HG02870 (cell line): ENCODE measurements around the gene COL1A1.

Experiments used
- ATAC-seq: cut with Tn5 transposase; IDR thresholded peaks from one replicate; pipeline ENCODE4 v1.9.1; 2021; ENCODE audit warnings: mild to moderate bottlenecking, moderate library complexity; ENCODE audit not compliant: unreplicated experiment

The COL1A1 gene

DNA sequence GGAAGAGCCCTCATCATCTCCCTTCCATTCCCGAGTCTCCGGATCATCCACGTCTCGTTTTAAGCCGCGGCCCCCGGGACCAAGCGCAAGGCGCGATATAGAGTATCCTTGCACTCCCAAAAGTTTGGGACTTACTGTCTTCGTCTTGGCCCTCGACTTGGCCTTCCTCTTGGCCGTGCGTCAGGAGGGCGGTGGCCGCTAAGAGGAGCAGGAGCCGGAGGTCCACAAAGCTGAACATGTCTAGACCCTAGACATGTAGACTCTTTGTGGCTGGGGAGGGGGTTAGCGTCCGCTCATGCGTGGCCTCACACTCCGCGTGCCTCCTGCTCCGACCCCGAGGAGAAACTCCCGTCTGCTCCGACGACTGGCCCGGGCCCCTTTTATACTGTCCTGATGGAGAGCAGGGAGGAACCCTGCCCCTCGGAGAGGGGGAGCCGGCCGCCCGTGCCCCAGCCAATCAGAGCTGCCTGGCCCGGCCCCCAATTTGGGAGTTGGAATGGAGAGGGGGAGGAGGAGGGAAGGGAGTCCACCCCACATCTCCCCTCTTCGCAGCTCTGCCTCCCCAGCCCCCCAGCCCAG, at the start of gene COL1A1:
COL1A1 (minus strand) TSS at position 356 of the 579 bp plus-strand sequence; CDS start at position 238, 118 bp downstream.
- ATAC-seq: no peak

DNA sequence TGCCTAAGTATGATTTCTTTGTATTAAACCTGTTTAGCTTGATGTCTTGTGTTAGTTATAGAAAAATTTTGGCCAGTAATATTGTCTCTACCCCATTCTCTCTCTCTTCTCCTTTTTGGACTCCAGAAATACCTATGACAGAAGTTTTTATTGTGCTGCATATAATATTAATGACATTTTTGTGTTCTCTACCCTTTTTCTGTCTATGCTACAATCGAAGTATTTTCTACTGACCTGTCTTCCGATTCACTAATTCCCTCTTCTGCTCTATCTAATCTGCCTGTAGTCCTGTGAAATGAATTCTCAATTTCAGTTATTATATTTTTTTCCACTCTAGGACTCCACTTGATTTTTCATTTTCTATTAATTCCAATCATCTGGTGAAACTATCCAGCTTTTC, 46.8 kb upstream of the COL1A1 start:
- no peak for ATAC-seq

DNA sequence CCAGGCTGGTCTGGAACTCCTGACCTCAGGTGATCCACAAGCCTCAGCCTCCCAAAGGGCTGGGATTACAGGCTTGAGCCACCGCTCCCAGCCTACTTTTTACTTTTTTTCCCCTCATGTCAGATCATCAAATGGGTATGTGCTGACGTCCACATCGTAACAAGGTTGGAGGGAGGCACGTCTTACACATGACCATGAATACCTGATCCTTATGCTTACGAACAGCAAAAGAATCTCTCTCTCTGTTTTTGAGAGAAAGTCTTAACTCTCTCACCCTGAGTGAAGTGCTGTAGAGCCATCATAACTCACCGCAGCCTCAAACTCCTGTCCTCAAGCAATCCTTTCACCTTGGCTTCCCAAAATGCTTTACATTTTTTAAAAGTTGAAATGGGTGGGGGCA, 43.3 kb upstream of the COL1A1 start:
- ATAC-seq: no peak

DNA sequence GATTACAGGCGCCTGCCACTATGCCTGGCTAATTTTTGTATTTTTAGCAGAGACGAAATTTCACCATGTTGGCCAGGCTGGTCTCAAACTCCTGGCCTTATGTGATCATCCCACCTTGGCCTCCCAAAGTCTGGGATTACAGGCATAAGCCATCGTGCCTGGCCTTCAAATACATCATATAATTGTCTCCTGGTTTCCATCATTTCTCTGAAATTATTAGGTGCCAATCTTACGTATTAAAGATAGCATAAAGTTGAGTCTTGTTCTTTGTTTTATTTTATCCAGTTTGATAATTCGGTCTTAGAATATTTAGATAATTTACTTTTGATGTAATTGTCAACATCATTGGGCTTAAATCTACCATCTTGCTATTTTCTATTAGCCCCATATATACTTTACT, 40.0 kb upstream of the COL1A1 start:
- no peak for ATAC-seq

DNA sequence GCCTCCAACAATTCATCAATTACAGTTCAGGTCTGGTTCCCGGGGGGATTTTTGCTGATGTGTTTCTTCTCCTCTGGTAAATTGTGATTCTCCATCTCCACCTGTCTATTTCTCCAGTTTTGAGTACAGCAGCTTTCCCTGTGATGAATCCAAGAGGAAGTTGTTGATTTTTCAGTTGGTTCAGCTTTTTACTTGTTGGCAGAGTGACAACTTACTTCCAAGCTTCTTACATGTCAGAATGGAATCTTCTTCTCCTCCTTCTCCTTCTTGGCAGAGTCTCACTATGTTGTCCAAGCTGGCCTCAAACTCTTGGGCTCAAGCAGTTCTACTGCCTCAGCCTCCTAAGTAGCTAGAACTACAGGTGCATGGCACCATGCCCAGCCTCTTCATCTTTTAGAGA, 39.4 kb upstream of the COL1A1 start:
- no peak for ATAC-seq

DNA sequence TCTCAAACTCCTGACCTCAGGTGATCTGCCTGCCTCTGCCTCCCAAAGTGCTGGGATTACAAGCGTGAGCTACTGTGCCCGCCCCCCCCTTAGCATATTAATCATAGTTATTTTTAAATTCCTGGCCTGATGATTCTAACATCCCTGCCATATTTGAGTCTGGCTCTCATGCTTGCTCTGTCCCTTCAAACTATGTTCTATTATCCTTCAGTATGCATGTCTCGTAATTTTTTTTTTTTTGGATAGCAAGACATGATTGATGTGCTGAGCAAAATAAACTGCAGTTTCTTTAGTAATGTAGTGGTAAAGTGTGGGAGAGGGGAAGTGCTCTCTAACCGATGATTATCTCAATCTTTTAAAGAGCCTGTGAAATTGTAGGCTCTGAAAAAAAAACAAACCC, 38.5 kb upstream of the COL1A1 start:
- ATAC-seq: no peak

DNA sequence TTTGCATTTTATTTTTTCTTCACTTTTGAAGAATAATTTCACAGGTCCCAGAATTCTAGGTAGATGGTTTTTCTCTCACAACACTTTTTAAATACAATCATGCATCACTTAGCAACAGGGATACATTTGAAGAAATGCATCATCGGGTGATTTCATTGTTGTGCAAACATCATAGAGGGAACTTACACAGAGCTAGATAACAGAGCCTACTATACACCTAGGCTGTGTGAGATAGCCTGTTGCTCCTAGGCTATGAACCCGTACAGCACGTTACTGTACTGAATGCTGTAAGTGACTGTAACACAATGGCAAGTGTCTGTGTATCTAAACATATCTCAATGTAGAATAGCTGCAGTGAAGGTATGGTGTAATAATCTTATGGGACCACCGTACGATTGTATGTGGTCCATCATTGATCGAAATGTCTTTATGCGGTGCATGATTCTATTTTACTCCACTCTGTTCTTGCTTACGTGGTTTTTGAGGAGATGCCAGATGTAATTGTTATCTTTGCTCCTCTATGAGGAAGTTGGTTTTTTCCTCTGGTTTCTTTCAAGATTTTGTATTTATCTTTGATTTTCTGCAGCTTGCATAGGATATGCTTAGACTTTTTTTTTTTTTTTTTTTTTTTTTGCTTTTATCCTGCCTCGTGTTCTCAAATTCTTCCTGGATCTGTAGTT, 37.3 kb upstream of the COL1A1 start:
- no peak for ATAC-seq

DNA sequence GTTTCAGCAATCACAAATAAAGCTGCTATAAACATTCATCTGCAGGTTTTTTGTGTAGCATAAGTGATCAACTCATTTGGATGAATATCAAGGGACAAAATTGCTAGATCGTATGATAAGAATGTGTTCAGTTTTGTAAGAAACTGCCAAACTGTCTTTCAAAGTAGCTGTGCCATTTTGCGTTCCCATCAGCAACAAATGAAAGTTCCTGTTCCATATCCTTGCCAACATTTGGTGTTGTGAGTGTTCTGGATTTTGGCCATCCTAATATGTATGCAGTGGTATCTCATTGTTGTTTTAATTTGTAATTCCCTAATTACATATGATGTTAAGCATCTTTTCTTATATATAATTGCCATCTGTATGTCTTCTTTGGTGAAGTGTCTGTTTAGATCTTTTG, 36.5 kb upstream of the COL1A1 start:
- no peak for ATAC-seq

DNA sequence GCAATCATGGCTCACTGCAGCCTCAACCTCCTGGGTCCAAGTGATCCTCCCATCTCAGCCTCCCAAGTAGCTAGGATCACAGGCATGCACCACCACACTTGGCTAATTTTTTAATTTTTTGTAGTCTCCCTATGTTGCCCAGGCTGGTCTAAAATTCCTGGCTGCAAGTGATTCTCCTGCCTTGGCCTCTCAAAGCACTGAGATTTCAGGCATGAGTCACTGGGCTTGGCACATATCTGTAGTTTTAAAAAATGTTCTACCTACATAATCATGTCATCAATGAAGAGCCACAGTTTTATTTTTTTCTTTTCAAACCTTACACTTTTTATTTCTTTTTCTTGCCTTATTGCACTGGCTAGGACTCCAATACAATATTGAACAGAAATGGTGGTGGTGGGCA, 33.1 kb upstream of the COL1A1 start:
- ATAC-seq: no peak

DNA sequence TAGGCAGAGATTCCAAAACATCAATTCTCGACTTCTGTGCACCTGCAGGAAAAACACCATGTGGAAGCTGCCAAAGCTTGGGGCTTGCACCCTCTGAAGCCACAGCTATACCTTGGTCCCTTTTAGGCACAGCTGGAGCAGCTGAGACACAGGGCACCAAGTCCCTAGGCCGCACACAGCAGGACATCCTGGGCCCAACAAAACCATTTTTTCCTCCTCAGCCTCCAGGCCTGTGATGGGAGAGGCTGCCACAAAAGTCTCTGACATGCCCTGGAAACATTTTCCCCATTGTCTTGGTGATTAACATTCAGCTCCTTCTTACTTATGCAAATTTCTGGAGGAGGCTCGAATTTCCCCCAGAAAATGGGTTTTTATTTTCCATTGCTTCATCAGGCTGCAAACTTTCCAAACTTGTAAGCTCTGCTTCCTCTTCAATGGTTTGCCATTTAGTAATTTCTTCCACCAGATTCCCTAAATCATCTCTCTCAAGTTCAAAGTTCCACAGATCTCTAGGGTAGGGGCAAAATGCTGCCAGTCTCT, 24.3 kb upstream of the COL1A1 start:
- ATAC-seq: no peak

DNA sequence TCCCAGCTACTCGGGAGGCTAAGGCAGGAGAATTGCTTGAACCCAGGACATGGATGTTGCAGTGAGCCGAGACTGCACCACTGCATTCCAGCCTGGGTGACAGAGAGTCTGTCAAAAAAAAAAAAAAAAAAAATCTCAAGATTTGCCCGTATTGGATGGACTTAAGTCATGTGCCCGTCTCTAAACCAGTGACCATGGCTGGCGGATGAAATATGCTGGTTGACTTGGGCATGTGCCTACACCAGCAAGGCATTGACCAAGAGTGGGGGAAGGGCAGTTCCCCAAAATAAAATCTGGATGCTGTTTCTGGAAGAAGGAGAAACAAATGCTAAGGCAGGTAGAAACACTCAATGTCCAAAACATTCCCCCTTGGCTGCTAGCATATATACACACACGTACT, 21.5 kb upstream of the COL1A1 start:
- no peak for ATAC-seq

DNA sequence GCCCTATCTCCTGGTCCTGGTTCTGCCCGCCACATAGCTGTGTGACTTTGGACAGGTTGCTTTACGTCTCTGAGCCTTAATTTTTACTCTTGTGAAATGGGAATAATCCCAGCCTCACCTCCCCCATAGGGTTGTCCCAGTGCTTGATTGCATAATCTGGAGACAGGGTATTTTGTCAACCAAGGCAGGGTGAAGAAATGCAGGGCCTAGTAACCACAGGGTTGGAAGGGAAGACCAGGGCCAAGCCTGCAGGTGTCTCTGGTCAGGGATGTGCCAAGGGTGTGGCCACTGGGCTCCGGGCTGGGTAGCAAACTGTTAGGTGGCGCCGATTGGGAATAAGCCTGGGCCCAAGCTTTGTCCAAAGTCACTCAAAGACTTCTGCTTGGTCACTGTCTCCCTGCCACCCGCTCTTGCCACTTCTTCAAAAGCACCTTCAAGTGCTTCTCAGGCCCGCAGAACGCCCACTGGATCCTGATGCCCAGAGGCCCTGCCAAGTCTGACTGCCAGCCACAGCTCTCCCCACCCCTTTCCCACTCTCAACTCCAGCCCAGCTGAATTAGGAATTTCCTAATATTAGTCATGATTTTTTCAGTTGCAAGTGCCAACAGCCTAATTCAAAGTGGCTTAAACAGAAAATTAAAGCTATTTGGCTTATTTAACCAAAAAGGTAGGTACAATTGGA, 20.6 kb upstream of the COL1A1 start:
- ATAC-seq: no peak

DNA sequence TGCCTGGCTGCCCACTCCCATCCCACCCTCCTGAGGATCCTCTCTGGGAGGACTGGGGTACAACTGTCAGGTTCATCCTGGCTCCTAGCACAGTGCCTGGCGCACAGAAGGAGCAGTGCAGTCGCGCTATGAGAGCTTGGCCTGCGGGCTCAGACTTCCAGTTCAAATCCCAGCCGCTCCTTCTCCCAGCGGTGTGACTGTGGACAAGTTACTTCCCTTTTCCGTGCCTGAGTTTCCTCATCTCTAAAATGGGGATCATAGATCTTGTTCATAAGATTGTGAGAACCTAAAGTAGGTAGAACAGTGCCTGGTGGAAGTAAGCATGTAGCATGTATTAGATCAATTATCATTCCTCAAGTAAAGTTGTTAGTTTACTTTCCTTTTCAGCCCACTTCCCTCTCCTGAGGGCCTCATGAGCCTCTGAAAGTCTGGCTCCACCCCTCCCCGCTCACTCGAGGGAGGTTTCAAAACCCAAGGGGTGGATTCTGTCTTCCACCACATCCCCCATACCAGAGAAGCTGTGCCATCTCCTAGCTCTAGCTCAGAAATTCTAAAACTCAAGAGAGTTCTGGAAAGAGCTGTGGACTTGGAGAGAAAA, 19.9 kb upstream of the COL1A1 start:
- ATAC-seq: no peak

DNA sequence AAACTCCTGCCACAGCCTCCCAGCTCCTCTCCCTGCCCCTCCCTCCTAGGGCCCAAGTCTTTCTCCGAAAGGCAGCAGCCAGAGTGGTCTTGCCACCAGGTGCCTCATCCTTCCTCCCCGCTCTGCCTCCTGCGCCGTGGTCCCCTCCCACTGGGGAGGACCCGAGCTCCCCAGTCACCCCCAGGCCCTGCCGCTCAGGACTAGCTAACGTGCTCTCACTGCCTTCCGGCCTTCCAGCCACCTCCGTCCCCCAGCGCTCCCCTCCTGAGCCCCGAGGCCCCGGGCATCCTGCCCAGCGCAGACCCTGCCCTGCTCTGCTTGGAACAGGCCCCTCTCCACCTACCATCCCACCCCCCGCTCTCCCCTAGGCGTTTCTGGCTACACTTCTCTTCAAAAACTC, 19.4 kb upstream of the COL1A1 start:
- ATAC-seq: no peak

DNA sequence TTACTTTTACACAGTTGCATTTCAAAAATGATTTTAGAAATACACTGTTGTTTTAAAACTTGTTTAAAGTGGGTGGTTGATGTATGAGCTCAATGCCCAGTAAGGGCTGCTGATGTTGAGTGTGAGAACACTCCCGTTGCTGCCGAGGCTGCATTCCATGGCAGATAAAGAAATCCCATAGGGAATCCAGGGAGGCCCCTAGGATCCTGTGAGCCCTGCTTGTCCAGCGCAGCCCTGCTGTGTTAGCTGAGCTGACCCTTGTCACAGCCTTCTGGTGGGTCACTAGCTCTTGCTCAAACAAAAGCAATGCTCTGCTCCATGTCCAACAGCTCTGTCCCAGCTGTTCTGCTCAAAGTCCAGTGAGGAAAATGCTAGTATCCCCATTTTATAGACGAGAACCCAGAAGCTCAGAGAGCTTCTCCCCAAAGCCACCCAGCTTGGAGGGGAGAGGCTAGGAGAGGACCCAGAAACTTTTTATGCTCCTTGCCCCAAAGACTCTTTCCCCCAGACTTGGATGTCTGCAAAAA, 18.6 kb upstream of the COL1A1 start:
- ATAC-seq: no peak

DNA sequence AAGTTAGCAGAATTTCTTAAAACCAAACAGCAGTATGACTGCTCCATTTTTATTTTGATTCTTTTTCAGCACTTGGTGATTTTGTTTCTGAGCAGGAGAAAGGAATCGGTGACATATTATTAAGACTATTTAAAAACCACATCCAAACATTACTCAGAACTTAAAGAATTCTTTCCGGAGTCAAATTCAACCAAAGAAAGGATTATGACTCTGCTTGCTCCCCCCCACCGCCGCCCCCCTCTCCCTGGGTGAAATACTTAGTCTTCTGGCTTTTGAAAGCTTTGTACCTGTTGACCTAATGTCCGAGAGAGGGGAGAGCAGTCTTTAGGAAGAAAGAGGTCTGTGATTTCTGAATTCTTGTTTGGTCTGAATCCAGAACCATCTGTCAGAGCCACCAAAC, 17.9 kb upstream of the COL1A1 start:
- ATAC-seq: no peak

DNA sequence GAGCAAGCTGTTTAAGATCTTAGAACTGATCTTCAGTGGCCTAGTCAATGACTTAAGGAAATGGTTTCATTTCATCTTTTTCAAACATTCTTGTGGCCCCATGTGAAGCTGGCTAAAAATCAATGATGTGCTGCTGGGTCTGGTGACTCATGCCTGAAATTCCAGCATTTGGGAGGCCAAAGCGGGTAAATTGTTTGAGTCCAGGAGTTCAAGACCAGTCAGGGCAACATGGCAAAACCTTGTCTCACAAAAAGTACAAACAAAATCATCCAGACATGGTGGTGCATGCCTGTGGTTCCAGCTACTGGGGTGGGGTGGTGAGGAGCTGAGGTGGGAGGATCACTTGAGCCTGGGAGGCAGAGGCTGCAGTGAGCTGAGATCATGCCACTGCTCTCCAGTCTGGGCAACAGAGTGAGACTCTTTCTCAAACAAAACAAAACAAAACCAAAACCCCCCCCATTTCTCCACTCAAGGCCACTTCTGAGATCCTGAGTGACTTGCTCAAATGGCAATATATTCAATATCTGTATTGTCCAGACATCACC, 17.4 kb upstream of the COL1A1 start:
- no peak for ATAC-seq

DNA sequence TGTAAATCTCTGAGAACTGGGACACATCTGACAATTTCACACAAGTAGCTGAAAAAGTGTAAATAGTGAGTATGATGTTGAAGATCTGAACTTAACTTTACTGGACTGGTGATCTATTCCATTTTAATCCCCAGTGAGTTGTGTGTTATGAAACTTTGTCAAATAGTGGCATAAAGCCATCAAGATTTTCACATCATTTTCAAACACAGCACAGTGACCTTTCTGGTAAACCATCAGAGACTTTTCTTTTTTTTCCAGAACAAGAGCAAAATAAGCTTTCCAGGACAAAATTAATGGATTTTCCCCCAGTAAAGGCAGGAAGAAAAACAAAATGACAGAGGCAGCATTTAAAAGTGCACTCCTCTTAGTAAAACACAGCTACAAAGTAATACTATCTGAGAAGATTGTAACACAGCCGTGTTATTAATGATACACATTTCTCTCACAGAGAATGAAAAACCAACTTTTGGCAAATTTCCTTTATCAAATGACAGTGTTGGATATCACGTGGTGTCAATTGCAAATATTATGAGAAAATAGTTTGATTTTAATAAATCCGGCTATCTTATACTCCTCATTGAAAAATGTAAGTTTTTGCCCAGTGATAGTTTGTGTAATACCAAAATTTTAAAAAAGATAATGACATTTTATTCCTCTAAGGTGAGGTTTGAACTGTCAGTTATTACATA, 16.8 kb upstream of the COL1A1 start:
- no peak for ATAC-seq

DNA sequence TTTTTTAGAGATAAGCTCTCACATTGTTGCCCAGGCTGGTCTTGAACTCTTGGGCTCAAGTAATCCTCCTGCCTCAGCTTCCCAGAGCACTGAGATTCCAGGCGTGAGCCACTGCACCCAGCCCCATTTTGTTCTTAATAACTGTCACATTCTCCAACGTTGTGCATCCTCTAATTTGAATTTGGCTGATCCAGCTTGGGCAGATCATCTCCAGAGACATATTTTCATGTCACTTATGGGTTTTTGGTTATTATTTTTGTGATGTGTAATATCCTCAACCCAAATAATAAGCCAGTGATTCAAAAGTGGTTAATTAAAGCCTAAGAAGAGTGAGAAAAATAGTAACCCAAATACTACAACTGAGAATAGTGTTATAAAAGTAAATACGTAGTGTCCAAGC, 16.2 kb upstream of the COL1A1 start:
- ATAC-seq: no peak

DNA sequence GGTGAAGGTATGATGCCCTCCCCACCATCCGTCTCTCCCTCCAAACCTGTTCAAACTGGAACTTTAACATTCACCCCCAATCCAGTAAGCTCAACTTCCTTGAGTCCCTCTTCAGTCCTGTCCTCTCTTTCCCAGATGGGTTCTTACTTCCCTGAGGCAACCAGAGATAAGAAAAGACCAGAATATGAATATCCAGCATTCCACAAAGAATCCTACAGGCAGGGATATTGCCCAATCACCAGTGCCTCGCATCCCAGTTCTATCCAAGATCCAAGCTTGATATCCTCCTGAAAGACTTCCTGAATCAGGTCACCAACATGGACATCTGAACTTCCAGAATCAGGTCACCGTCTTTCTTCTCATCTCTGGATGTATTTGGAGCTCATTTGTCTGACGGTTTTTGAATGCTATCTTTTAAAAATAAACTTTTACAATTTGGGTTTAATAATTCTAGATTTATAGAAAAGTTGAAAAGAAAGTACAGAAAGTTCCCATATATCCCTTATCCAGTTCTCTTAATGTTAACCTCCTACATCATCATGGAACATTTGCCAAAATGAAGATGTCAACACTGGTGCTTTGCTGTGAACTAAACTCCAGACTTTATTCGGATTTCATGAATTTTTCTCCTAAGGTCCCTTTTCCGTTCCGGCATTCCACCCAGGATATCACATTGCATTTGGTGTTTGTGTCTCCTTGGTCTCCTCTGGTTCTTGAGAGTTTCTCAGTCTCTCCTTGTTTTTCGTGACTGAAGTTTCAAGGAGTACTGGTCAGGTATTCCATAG, 13.7 kb upstream of the COL1A1 start:
- no peak for ATAC-seq
